Stimulated activated effector memory CD8-positive, alpha-beta T cell treated with anti-CD3 and anti-CD28 coated beads, Interleukin-12 subunit alpha, Interleukin-12 subunit beta, amount 100 ng/mL, for 72 hours (primary cell): ENCODE data around the gene SPNS2.
A peak's percentile ranks its signal among the peaks of the same experiment; 100 is the strongest.

ENCODE experiments used
- ATAC-seq: fragments of 150-1000 bp; cut with Tn5 transposase; 2 replicates; pipeline ENCODE4 v1.10.0; 2021
- DNase-seq, 2 donors: peaks; one replicate each; pipeline ENCODE4 v3.0.0; 2021 to 2022; ENCODE audit warnings: low spot score in 2 of 2
- H3K27ac Mint-ChIP-seq: one replicate; pipeline ENCODE4 v1.8.0; 2022; ENCODE audit warnings: mild to moderate bottlenecking, mixed read lengths
- H3K36me3 Mint-ChIP-seq: one replicate; pipeline ENCODE4 v1.8.0; 2022; ENCODE audit warnings: mild to moderate bottlenecking, mixed read lengths
- H3K4me1 Mint-ChIP-seq: one replicate; pipeline ENCODE4 v1.8.0; 2022; ENCODE audit warnings: mixed read lengths
- H3K4me3 Mint-ChIP-seq: one replicate; pipeline ENCODE4 v1.8.0; 2022; ENCODE audit warnings: mild to moderate bottlenecking, mixed read lengths
- H3K9me3 Mint-ChIP-seq: one replicate; pipeline ENCODE4 v1.8.0; 2022; ENCODE audit warnings: mixed read lengths

The SPNS2 gene

GRCh38 chr17:4520894-4521600, 22.4 kb downstream of the SPNS2 start:
- no peaks in the 10 kb centered on the region for H3K36me3 Mint-ChIP-seq
- H3K4me3 Mint-ChIP-seq, result no peak overlapping the region
- H3K9me3 Mint-ChIP-seq, result no peaks in the 10 kb centered on the region
- DNase-seq, result no peak
- no peak for ATAC-seq
- H3K4me1 Mint-ChIP-seq, result no peaks in the 10 kb centered on the region
- no peak overlapping the region for H3K27ac Mint-ChIP-seq

- H3K9me3 Mint-ChIP-seq, result no peaks in the 10 kb centered on the region
- no peak overlapping the region for H3K4me3 Mint-ChIP-seq
- H3K36me3 Mint-ChIP-seq, result no peaks in the 10 kb centered on the region
- no peak overlapping the region for H3K27ac Mint-ChIP-seq
- no peak for ATAC-seq
- H3K4me1 Mint-ChIP-seq, result no peaks in the 10 kb centered on the region
- no peak for DNase-seq
Measured at GRCh38 chr17:4522661-4523060, 24.0 kb downstream of the SPNS2 start.

- DNase-seq (no peak), ATAC-seq (no peak)
- H3K36me3 Mint-ChIP-seq, result no peaks in the 10 kb centered on the region
- H3K9me3 Mint-ChIP-seq, result no peaks in the 10 kb centered on the region
- no peaks in the 10 kb centered on the region for H3K4me1 Mint-ChIP-seq
- H3K4me3 Mint-ChIP-seq, result no peak overlapping the region
- H3K27ac Mint-ChIP-seq, result peak overlapping the region; percentile 37
Measured at GRCh38 chr17:4523946-4524345, 25.3 kb downstream of the SPNS2 start.

- no peak overlapping the region for H3K27ac Mint-ChIP-seq
- no peaks in the 10 kb centered on the region for H3K4me1 Mint-ChIP-seq
- no peak for DNase-seq
- no peaks in the 10 kb centered on the region for H3K36me3 Mint-ChIP-seq
- no peak for ATAC-seq
- no peak overlapping the region for H3K4me3 Mint-ChIP-seq
- no peaks in the 10 kb centered on the region for H3K9me3 Mint-ChIP-seq
Measured at GRCh38 chr17:4525691-4526397, 27.2 kb downstream of the SPNS2 start.

GRCh38 chr17:4527134-4527533, 28.5 kb downstream of the SPNS2 start:
- Mint-ChIP-seq H3K36me3 (peaks cover 5% of the 10 kb centered on the region), H3K4me3 (no peak overlapping the region), H3K9me3 (no peaks in the 10 kb centered on the region), H3K27ac (no peak overlapping the region), H3K4me1 (no peaks in the 10 kb centered on the region)
- DNase-seq (no peak), ATAC-seq (no peak)

GRCh38 chr17:4527566-4528125, 29.0 kb downstream of the SPNS2 start:
- Mint-ChIP-seq H3K36me3 (peaks cover 8% of the 10 kb centered on the region), H3K9me3 (no peaks in the 10 kb centered on the region), H3K4me3 (no peak overlapping the region), H3K4me1 (no peaks in the 10 kb centered on the region), H3K27ac (no peak overlapping the region)
- DNase-seq (no peak), ATAC-seq (no peak)

- no peak for ATAC-seq
- Mint-ChIP-seq H3K36me3 (peaks cover 13% of the 10 kb centered on the region), H3K4me3 (no peak overlapping the region), H3K9me3 (no peaks in the 10 kb centered on the region), H3K27ac (peak overlapping the region; percentile 60), H3K4me1 (no peaks in the 10 kb centered on the region)
- DNase-seq, result no peak
Measured at GRCh38 chr17:4529533-4530152, 31.0 kb downstream of the SPNS2 start.

GRCh38 chr17:4530799-4531730, 32.4 kb downstream of the SPNS2 start:
- peaks cover 13% of the 10 kb centered on the region for H3K36me3 Mint-ChIP-seq
- DNase-seq (no peak), ATAC-seq (no peak)
- no peak overlapping the region for H3K27ac Mint-ChIP-seq
- no peak overlapping the region for H3K4me3 Mint-ChIP-seq
- H3K9me3 Mint-ChIP-seq, result no peaks in the 10 kb centered on the region
- no peaks in the 10 kb centered on the region for H3K4me1 Mint-ChIP-seq

- Mint-ChIP-seq H3K27ac (no peak overlapping the region), H3K9me3 (no peaks in the 10 kb centered on the region), H3K4me1 (no peaks in the 10 kb centered on the region), H3K4me3 (no peak overlapping the region), H3K36me3 (peaks cover 13% of the 10 kb centered on the region)
- DNase-seq (no peak), ATAC-seq (no peak)
Measured at GRCh38 chr17:4531988-4532736, 33.5 kb downstream of the SPNS2 start.

GRCh38 chr17:4532860-4533522, 34.3 kb downstream of the SPNS2 start:
- DNase-seq, result no peak
- H3K4me3 Mint-ChIP-seq, result no peak overlapping the region
- H3K9me3 Mint-ChIP-seq, result no peaks in the 10 kb centered on the region
- no peaks in the 10 kb centered on the region for H3K4me1 Mint-ChIP-seq
- H3K27ac Mint-ChIP-seq, result no peak overlapping the region
- peaks cover 13% of the 10 kb centered on the region for H3K36me3 Mint-ChIP-seq
- no peak for ATAC-seq

- H3K27ac Mint-ChIP-seq, result no peak overlapping the region
- H3K36me3 Mint-ChIP-seq, result peaks cover 15% of the 10 kb centered on the region
- ATAC-seq, result no peak
Measured at GRCh38 chr17:4533523-4534504, 35.1 kb downstream of the SPNS2 start.

GRCh38 chr17:4534515-4534914, 35.8 kb downstream of the SPNS2 start:
- no peaks in the 10 kb centered on the region for H3K4me1 Mint-ChIP-seq
- H3K9me3 Mint-ChIP-seq, result no peaks in the 10 kb centered on the region
- DNase-seq, result no peak
- no peak overlapping the region for H3K27ac Mint-ChIP-seq
- ATAC-seq, result no peak
- peaks cover 22% of the 10 kb centered on the region for H3K36me3 Mint-ChIP-seq
- H3K4me3 Mint-ChIP-seq, result no peak overlapping the region

More at GRCh38 chr17:4533523-4534504, 35.1 kb downstream of the SPNS2 start:
- Mint-ChIP-seq H3K4me3 (no peak overlapping the region), H3K4me1 (no peaks in the 10 kb centered on the region), H3K9me3 (no peaks in the 10 kb centered on the region)
- DNase-seq, result no peak
